Posterior vena cava (tissue), 2 donors: ENCODE results near the gene AK8. TPM values are rescaled to one million over a fixed set of nuclear protein-coding genes. Genes with fewer than 3 reads are reported as not detected.
A peak's percentile ranks its signal among the peaks of the same experiment; 100 is the strongest.

Source experiments
- DNase-seq: peaks from one replicate; pipeline ENCODE4 v3.0.0-alpha.2; 2020; ENCODE audit warnings: low spot score
- intact Hi-C, 2 donors: fragments of 100-400 bp; cut with DNase I; formaldehyde crosslinking; loops; one replicate each; pipeline versions ENCODE4 v1.14.1 to v1.14.2; 2022 to 2023
- total RNA-seq, 2 donors: library from RNA; stranded (reverse); fragmentation: NEBNext Ultra II Directional; extraction: Animal tissue kit (Norgen Biotek cat#: 25700); gene quantifications; one replicate each; pipeline ENCODE4 v1.2.1, GENCODE V29; 2021
- donor health status: DM: yes; HTN: yes; CAD: no.
- donor health status: DM: yes; HTN: yes; CAD: no.

Gene AK8
- total RNA-seq, 2 donors from 2014 or later, result 0.24 to 1.3 TPM

GRCh38 chr9:132809677-132810271, 68.3 kb downstream of the AK8 start:
- no peak for DNase-seq
- intact Hi-C loops, result no loop called here

- no peak for DNase-seq
- intact Hi-C loops, result no loop called here
These were observed 69.4 kb downstream of the AK8 start for GRCh38 chr9:132808645-132809044.

GRCh38 chr9:132806723-132807421, 71.2 kb downstream of the AK8 start:
- intact Hi-C loops, result no loop called here

DNA sequence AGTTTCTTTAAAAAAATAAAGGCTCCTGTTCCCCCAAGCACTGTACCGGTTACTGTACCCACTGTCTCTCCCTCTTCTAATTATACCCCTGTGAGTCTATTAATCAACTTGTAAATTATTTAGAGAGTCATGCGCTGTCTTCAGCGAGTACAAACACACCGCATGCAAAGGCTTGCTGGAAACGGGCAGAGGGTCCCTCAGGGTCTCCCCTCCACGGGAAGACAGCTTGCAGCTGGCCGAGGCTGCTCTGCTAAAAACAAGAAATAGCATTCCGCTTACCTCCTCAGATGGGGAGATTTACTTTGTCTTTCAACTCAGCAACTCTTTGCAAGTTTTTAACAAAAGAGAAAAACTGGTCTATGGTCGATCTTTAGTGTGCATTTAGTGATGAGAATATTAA, 71.8 kb downstream of the AK8 start:
- no peak for DNase-seq
- intact Hi-C loops, result no loop called here

More at GRCh38 chr9:132806723-132807421, 71.2 kb downstream of the AK8 start:
- no peak for DNase-seq

GRCh38 chr9:132804576-132805295, 73.3 kb downstream of the AK8 start:
- DNase-seq, result peak; percentile 67
- intact Hi-C loops, result loop anchor here in 1 of 2 donors (5.0 kb wide), 1 partner anchor 297 kb away; no protein-coding TSS in a partner anchor

- peak; percentile 68 for DNase-seq
- intact Hi-C loops, result loop anchor here in 1 of 2 donors (5.0 kb wide), 1 partner anchor 295 kb away; no protein-coding TSS in a partner anchor
These were observed 75.8 kb downstream of the AK8 start for GRCh38 chr9:132802121-132802795.

DNA sequence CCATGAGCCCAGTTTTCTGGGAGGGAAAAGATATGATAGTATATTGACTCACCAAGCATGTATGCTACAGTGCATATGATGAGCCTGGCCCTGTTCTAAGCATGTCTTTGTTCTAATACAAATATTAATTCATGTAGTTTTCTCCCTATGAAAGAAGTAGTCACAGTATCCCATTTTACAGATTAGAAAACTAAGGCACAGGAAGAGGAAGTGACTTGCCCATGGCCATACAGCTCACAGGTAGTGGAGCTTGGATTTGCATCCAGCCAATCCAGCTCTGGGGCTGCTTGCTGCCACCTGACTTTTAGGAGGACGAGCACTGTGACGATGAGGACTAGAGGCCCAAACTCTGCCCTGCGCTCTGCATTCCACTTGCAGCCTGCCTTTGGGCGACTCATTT, 76.4 kb downstream of the AK8 start:
- no peak for DNase-seq
- intact Hi-C loops, result loop anchor here in 1 of 2 donors (5.0 kb wide), 1 partner anchor 294 kb away; no protein-coding TSS in a partner anchor

DNA sequence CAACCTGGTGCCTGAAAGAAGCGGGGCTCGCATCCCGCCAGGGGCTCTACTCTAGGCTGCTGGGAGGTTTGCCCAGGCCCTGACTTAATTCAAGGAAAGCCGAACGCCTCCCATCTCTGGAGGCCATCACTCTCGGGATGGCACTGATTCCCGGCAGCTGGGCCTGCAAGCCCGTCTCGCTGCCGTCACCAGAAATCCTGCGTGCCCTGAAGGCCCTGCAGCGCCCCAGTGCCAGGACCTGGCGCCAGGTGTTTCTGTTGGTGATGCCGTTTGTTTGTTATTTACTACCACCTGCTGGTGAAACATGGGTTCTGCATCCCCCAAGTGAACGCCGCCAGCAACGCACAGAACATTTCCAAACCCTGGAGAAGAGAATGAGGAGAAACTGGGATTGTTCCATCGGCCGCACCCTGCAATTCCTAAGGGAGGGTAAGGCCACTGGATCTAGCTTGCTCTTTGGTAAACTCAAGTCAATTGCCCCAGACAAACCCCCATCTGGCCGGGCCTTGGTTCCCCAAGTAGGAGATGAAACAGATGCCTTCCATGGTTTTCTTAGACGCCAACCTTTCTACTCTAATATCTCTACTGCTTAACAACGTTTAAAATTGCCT, 77.9 kb downstream of the AK8 start:
- intact Hi-C loops, result loop anchor here in 1 of 2 donors (5.0 kb wide), 1 partner anchor 293 kb away; no protein-coding TSS in a partner anchor
- peak; percentile 92 for DNase-seq

GRCh38 chr9:132798817-132799790, 79.0 kb downstream of the AK8 start:
- DNase-seq, result no peak
- intact Hi-C loops, result loop anchor here in 1 of 2 donors (10.0 kb wide), 1 partner anchor 124 kb away; the partner anchor contains the start of gene GTF3C4

GRCh38 chr9:132797861-132798659, 80.0 kb downstream of the AK8 start:
- intact Hi-C loops, result loop anchor here in 1 of 2 donors (10.0 kb wide), 1 partner anchor 123 kb away; the partner anchor contains the start of gene GTF3C4
- DNase-seq, result no peak

DNA sequence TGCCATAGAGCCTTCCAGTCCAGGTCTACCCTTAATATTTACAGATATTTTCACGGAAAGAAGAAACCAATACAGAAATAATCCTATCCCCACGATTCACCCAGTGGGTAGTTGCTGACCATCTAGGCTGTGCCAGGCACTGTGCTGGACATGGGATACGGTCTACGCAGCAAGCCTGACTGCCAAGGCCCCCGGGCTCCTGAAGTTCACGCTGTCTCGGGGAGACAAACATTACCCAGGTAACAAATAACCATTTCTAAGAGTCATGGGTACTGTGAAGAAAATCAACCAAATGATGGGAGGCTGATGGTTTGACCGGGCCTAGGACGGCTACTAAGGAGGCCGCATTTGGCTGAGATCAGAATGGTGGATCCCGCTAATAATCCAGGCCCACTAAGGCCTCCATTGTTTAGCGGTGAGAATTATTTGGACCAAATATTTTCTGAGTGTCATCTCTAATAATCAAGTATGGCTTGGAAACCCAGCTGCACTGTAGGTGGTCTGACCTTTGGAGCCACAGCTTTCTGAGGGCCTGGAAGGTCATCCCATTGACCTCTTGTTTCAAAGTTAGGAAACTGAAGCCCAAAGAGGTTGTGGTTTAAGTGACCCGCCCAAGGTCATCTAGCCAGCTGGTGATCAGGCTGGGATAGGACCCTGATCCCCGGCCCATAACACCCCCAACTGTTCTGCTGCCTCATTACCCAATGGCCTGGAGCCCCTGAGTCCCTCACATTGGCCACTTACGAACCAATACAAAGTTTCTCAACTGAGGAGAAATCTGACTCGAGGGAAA, 82.4 kb downstream of the AK8 start:
- DNase-seq, result no peak
- intact Hi-C loops, result loop anchor here in 1 of 2 donors (10.0 kb wide), 1 partner anchor 121 kb away; the partner anchor contains the start of gene GTF3C4

- intact Hi-C loops, result loop anchor here in 1 of 2 donors (10.0 kb wide), 1 partner anchor 120 kb away; the partner anchor contains the start of gene GTF3C4
- DNase-seq, result no peak
These were observed 83.2 kb downstream of the AK8 start for GRCh38 chr9:132794730-132795380.

GRCh38 chr9:132793606-132794580, 84.2 kb downstream of the AK8 start:
- intact Hi-C loops, result loop anchor here in 1 of 2 donors (10.0 kb wide), 1 partner anchor 119 kb away; the partner anchor contains the start of gene GTF3C4
- DNase-seq, result no peak

DNA sequence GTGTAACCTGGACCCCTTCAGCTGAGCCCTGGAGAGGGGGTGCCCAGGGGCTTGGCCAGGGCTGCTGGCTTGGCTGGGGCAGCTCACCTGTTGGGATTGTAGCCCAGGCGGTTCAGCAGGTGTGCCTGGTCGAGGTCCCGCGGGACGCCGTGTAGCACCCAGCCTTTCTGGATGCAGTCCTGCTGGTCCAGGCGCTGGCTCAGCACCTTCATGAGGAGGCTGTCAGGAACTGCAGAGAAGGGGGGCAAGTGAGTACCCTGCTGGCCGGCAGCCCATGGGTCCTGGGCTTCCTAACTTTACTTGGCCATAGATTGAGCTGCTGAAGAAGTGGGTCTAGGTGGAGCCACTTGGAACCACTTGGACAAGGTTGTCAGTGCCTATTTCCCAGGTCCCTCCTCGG, 85.5 kb downstream of the AK8 start:
- intact Hi-C loops, result loop anchor here in 1 of 2 donors (10.0 kb wide), 1 partner anchor 118 kb away; the partner anchor contains the start of gene GTF3C4
- DNase-seq, result peak; percentile 49
